ENCODE results near the gene CELF4. TPM values are rescaled to one million over a fixed set of nuclear protein-coding genes. Genes with fewer than 3 reads are reported as not detected.

CELF4 gene
- polyA plus RNA-seq, 1 donor (not counting 4 experiments of a cell fraction or from before 2014, with no cell fraction given) = not detected

GRCh38 chr18:37403788-37404187 lies 161.8 kb downstream of the CELF4 start:
- no peaks in the 10 kb centered on the region for H3K27me3 ChIP-seq (ENCODE audit: control insufficient read depth, extremely low read depth, insufficient read depth, low read length)
- DNase-seq (ENCODE audit: low read depth, low spot score) (no peak), FAIRE-seq (no peak)
- no peaks in the 10 kb centered on the region for H4K20me1 ChIP-seq (ENCODE audit: control insufficient read depth, extremely low read depth, insufficient read depth, low read length)
- no peak overlapping the region for H3K27ac ChIP-seq (ENCODE audit: control insufficient read depth, insufficient read depth, low read length)
- H3K4me2 ChIP-seq (ENCODE audit: control insufficient read depth, extremely low read depth, insufficient read depth, low read depth, low read length) = no peak overlapping the region
- dilution Hi-C loops (cut with MboI; ENCODE audit: extremely low pct_ligation_motif_present, low sequenced_read_pairs) = no loop called here
- no peaks in the 10 kb centered on the region for H3K9me1 ChIP-seq (ENCODE audit: control insufficient read depth, extremely low read depth, insufficient read depth, low read length)
- H2AFZ ChIP-seq (ENCODE audit: control insufficient read depth, low read length) = no peak overlapping the region
- TF ChIP-seq EZH2 (IDR thresholded peaks at IDR 0.05; ENCODE audit: low read length) (no peak), CTCF (optimal IDR thresholded peaks at IDR 0.05 in 1 of 3, IDR thresholded peaks at IDR 0.05 in 1 of 3, conservative IDR thresholded peaks at IDR 0.05 in 1 of 3; ENCODE audit: extremely low read depth in 1 of 3, insufficient read depth in 2 of 3, low read length in 3 of 3) (no peak)
- H3K4me3 ChIP-seq (ENCODE audit: control insufficient read depth in 2 of 3, extremely low read depth in 1 of 3, insufficient read depth in 2 of 3, low read depth in 1 of 3, low read length in 3 of 3) = no peak overlapping the region
- H3K9me3 ChIP-seq (ENCODE audit: control insufficient read depth, low read depth, low read length) = no peaks in the 10 kb centered on the region
- H3K4me1 ChIP-seq (ENCODE audit: control insufficient read depth, extremely low read depth, insufficient read depth, low read length) = peaks cover 10% of the 10 kb centered on the region
- H3K36me3 ChIP-seq (ENCODE audit: control insufficient read depth in 2 of 2, extremely low read depth in 1 of 2, insufficient read depth in 2 of 2, low read length in 2 of 2) = no peaks in the 10 kb centered on the region
- H3K79me2 ChIP-seq (ENCODE audit: control insufficient read depth, insufficient read depth, low read length) = no peaks in the 10 kb centered on the region
- H3K9ac ChIP-seq (ENCODE audit: control insufficient read depth, extremely low read depth, insufficient read depth, low read length) = no peak overlapping the region

DNA sequence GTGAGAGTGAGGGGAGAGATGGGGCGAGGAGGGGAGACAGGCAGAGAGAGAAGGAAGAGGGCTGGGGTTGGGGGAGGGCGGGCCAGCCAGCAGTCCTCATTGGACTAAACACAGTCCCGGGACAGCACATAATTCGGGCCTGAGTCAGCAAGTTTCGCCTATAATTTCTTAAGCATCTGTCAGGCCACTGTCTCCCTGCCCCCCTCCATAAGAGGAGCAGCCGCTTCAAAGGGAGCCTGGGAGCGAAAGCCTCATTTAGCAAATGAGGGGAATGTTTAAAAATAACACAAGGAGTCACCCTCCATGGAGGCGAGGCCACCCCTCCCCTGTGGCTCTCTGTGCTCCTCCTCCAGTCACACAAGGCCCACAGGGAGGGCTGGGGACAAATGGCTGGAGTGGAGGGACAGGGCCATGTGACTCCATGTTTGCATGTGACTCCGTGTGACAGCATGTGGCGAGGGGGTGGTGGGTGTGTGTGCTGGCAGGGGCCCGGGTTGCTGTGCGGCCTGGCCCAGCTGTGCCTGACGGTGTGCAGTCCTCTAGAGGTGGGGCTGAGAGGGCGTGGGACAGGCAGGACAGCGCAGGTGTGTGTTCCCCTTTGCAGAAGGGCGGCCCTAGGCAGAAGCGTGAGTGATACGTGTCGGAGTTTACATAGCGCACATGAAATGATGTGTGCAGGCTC lies 162.4 kb downstream of the CELF4 start:
- Histone ChIP-seq H3K9me1 (ENCODE audit: control insufficient read depth, extremely low read depth, insufficient read depth, low read length) (no peaks in the 10 kb centered on the region), H3K4me1 (ENCODE audit: control insufficient read depth, extremely low read depth, insufficient read depth, low read length) (peaks cover 10% of the 10 kb centered on the region), H3K36me3 (ENCODE audit: control insufficient read depth in 2 of 2, extremely low read depth in 1 of 2, insufficient read depth in 2 of 2, low read length in 2 of 2) (no peaks in the 10 kb centered on the region), H3K9ac (ENCODE audit: control insufficient read depth, extremely low read depth, insufficient read depth, low read length) (no peak overlapping the region), H3K9me3 (ENCODE audit: control insufficient read depth, low read depth, low read length) (no peaks in the 10 kb centered on the region), H3K4me2 (ENCODE audit: control insufficient read depth, extremely low read depth, insufficient read depth, low read depth, low read length) (peak overlapping the region; percentile 2), H3K4me3 (ENCODE audit: control insufficient read depth in 2 of 3, extremely low read depth in 1 of 3, insufficient read depth in 2 of 3, low read depth in 1 of 3, low read length in 3 of 3) (no peak overlapping the region), H4K20me1 (ENCODE audit: control insufficient read depth, extremely low read depth, insufficient read depth, low read length) (no peaks in the 10 kb centered on the region), H2AFZ (ENCODE audit: control insufficient read depth, low read length) (no peak overlapping the region), H3K27me3 (ENCODE audit: control insufficient read depth, extremely low read depth, insufficient read depth, low read length) (no peaks in the 10 kb centered on the region), H3K79me2 (ENCODE audit: control insufficient read depth, insufficient read depth, low read length) (no peaks in the 10 kb centered on the region), H3K27ac (ENCODE audit: control insufficient read depth, insufficient read depth, low read length) (no peak overlapping the region)
- TF ChIP-seq EZH2 (IDR thresholded peaks at IDR 0.05; ENCODE audit: low read length) = no peak
- no peak for TF ChIP-seq CTCF (optimal IDR thresholded peaks at IDR 0.05 in 1 of 3, IDR thresholded peaks at IDR 0.05 in 1 of 3, conservative IDR thresholded peaks at IDR 0.05 in 1 of 3; ENCODE audit: extremely low read depth in 1 of 3, insufficient read depth in 2 of 3, low read length in 3 of 3)
- DNase-seq (ENCODE audit: low read depth, low spot score) = no peak
- FAIRE-seq = no peak
- dilution Hi-C loops (cut with MboI; ENCODE audit: extremely low pct_ligation_motif_present, low sequenced_read_pairs) = no loop called here

All from keratinocyte (primary cell).